GM19351 (cell line): ENCODE measurements around the gene TRPM4.
"Not testable (repeated sequence)": the region's sequence is repeated elsewhere in the genome, so short reads cannot be mapped to it uniquely, and the experiment has no call there.

ENCODE experiments used
- ATAC-seq: cut with Tn5 transposase; IDR thresholded peaks from one replicate; pipeline ENCODE4 v1.9.1; 2021; ENCODE audit warnings: mild to moderate bottlenecking, moderate library complexity; ENCODE audit not compliant: unreplicated experiment

The TRPM4 gene

GRCh38 chr19:49186108-49186507, 28.5 kb downstream of the TRPM4 start:
- ATAC-seq = no peak

DNA sequence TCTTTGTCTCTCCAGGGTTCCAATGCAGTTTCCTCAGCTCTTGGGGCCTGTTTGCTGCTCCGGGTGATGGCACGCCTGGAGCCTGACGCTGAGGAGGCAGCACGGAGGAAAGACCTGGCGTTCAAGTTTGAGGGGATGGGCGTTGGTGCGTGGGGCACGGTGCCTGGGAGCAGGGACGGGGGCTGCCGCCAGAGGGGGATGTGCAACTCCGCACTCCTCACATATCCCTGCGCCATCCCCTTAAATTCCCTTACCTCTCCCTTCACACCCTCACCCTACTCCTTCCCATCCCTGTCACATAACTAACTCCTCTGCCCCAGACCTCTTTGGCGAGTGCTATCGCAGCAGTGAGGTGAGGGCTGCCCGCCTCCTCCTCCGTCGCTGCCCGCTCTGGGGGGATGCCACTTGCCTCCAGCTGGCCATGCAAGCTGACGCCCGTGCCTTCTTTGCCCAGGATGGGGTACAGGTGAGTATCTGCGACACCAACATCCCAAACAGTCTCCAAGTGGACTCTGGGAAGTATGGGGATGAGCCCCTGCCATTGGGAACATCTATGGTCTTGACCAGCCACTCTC, 31.1 kb downstream of the TRPM4 start:
- ATAC-seq = no peak

- ATAC-seq = no peak
Measured at GRCh38 chr19:49189259-49189658, 31.7 kb downstream of the TRPM4 start.

DNA sequence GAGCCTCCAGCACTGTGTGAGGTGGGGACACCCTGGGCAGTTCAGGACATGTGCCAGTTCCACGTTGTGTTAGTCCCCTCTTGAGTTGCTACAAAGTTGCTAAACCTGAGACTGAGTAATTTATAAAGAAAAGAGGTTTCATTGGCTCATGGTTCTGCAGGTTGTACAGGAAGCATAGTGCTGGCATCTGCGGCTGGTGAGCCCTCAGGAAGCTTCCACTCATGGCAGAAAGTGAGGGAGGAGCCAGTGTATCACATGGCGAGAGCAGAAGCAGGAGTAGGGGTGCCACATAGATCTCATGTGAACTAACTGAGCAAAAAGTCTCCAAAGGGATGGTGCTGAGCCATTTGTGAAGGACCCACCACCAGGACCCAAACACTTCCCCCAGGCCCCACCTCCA, 33.2 kb downstream of the TRPM4 start:
- no peak for ATAC-seq

GRCh38 chr19:49193822-49194394, 36.3 kb downstream of the TRPM4 start:
- no peak for ATAC-seq

GRCh38 chr19:49194408-49194807, 36.8 kb downstream of the TRPM4 start:
- no peak for ATAC-seq

DNA sequence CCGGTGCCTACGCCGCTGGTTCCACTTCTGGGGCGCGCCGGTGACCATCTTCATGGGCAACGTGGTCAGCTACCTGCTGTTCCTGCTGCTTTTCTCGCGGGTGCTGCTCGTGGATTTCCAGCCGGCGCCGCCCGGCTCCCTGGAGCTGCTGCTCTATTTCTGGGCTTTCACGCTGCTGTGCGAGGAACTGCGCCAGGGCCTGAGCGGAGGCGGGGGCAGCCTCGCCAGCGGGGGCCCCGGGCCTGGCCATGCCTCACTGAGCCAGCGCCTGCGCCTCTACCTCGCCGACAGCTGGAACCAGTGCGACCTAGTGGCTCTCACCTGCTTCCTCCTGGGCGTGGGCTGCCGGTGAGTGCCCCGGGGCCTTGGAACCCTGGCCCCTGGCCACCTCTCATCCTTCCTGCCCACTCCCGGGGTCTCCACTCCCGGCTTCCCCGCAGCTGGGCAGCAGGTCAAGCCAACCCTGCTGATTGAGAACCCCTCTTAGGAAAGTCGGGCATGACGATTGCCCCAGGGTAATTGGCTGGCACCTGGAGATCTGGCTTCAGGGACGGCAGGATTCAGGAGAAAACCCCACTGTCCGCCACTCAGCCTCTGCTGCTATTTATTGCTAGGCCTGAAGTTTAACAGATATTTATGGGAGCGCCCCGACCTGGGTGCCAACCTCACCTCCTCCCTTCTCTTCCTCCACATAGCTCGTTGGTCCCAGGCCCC, 39.1 kb downstream of the TRPM4 start:
- ATAC-seq = no peak

- no peak for ATAC-seq
Measured at GRCh38 chr19:49200238-49200862, 42.8 kb downstream of the TRPM4 start.

DNA sequence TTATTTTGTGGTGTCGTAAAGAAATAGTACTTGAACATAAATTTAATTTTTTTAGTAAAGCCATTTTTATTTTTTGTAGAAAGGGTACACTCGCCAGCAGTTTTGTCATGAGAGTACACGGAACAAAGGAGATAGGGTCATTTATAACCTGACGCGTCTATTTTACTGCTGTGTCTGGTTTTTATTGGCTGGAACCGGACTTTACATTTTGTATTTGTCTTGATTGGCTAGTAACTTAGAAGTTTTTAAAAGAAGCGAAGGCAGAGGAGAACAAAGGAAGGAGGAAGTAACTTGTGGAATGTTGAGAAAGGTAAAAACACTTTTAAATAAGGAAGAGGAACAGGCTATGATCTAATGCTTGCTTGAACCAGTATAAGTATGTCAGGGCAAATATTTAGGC, 43.5 kb downstream of the TRPM4 start:
- ATAC-seq = no peak

GRCh38 chr19:49205114-49205513, 47.5 kb downstream of the TRPM4 start:
- ATAC-seq = no peak

DNA sequence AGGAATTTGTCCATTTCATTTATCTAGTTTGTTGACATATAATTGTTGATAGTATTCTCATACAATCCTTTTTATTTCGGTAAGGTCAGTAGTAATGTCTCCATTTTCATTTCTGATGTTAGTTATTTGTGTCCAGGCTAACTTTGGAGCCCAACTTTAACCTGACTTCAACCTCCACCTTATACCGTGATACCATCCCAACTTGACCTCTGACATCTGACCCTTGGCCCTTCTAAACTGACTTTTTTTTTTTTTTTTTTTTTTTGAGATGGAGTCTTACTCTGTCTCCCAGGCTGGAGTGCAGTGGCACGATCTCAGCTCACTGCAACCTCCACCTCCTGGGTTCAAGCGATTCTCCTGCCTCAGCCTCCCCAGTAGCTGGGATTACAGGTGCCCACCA, 51.9 kb downstream of the TRPM4 start:
- ATAC-seq = not testable (repeated sequence)

- no peak for ATAC-seq
Measured at GRCh38 chr19:49210108-49210900, 52.7 kb downstream of the TRPM4 start.

- ATAC-seq = no peak
Measured at GRCh38 chr19:49210901-49211451, 53.4 kb downstream of the TRPM4 start.

- no peak for ATAC-seq
Measured at GRCh38 chr19:49212016-49212701, 54.6 kb downstream of the TRPM4 start.

DNA sequence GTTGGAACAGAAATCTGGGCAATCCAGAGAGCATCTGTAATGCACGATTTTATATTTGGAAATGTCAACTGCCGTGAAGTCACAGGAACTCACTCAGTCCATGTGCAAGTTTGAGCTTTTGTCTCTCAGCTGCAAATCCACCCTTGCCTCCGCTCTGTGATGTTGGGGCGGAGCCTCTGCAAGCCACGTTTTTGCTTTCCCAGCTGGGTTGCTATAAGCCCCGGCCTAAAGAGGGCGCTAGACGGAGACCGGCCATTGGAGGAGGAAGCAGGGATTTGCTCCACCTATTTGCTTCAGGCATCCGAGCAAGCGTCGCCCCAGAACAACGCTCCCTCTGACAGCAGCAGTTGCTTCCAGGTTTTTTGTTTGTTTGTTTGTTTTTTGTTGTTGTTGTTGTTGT, 56.2 kb downstream of the TRPM4 start:
- ATAC-seq = no peak

GRCh38 chr19:49214701-49215100, 57.1 kb downstream of the TRPM4 start:
- ATAC-seq = no peak

DNA sequence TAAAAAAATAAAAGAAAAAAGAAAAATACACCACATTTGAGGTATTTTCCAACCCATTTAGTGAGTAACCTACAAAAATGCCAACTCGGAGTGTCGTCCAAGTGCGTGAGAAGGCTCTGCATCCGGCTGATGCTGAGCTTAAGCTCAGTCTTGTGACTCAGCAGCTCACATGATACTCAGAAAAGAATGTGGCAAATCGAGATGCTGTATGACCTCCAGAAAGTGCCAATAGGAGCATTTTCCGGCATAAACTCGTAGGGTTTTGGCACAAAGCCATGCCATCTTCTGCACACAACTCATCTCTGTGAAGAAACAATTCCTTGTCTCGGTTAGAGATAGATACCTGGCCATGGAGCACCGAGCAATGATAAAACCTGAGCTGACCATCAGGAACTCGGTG, 58.5 kb downstream of the TRPM4 start:
- no peak for ATAC-seq

GRCh38 chr19:49217382-49217781, 59.8 kb downstream of the TRPM4 start:
- ATAC-seq = no peak

- no peak for ATAC-seq
Measured at GRCh38 chr19:49222011-49222410, 64.4 kb downstream of the TRPM4 start.

DNA sequence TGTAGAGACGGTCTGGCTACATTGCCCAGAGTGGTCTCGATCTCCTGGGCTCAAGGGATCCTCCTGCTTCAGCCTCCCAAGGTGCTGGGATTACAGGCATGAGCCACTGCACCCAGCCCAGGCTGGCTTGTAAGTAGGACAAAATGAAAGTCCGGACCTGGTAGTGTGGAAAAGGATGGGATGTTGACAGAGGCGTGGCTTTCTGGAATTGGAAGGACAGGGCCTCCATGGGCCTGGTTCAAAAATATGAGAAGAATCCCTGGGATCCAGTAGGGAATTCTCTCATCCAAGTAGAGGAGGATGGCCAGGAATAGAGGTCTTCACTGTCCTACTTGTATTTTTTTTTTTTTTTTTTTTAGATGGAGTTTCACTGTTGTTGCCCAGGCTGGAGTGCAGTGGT, 64.9 kb downstream of the TRPM4 start:
- no peak for ATAC-seq
